Right atrium auricular region (tissue), 2 donors: ENCODE data around the gene KCNQ1. TPM values are rescaled to one million over a fixed set of nuclear protein-coding genes. Genes with fewer than 3 reads are reported as not detected.

Experiments
- DNase-seq: peaks from one replicate; pipeline ENCODE4 v3.0.0-alpha.2; 2019; ENCODE audit warnings: low spot score
- H3K27ac ChIP-seq, 2 donors: fragments of 200-600 bp; sonication (generic); 1 replicate in 1 of 2; 2 replicates in 1 of 2; pipeline ENCODE4 v1.5.1; 2016 to 2019
- H3K27me3 ChIP-seq, 2 donors: fragments of 200-600 bp; sonication (generic); one replicate each; pipeline versions ENCODE4 v1.5.1 to v1.6.0; 2017 to 2019
- H3K36me3 ChIP-seq: fragments of 200-600 bp; sonication (generic); one replicate; pipeline ENCODE4 v1.5.1; 2016
- H3K4me1 ChIP-seq, 2 donors: fragments of 200-600 bp; sonication (generic); one replicate each; pipeline versions ENCODE4 v1.5.1 to v1.6.0; 2017 to 2019
- H3K4me3 ChIP-seq, 2 donors: fragments of 200-600 bp; sonication (generic); 1 replicate in 1 of 2; 2 replicates in 1 of 2; pipeline ENCODE4 v1.5.1; 2017 to 2019; ENCODE audit warnings: mild to moderate bottlenecking in 1 of 2, moderate library complexity in 1 of 2
- H3K9me3 ChIP-seq, 2 donors: fragments of 200-600 bp; sonication (generic); one replicate each; pipeline ENCODE4 v1.5.1; 2019
- CTCF ChIP-seq, 2 donors: fragments of 200-600 bp; sonication (generic); IDR thresholded peaks; one replicate each; pipeline ENCODE4 v1.5.1; 2019; ENCODE audit warnings: antibody characterized with exemption in 2 of 2
- total RNA-seq, 2 donors: library from RNA; depleted of rRNA; stranded (reverse); fragments of >200 nt; gene quantifications; one replicate each; pipeline ENCODE4 v1.1.0, GENCODE V29; 2016

KCNQ1 gene
- total RNA-seq, 2 donors from 2014 or later, result 12.7 to 25.1 TPM

- no peak for TF ChIP-seq CTCF (IDR thresholded peaks at IDR 0.05)
These were observed 344.5 kb downstream of the KCNQ1 start for GRCh38 chr11:2789331-2789730.

GRCh38 chr11:2789791-2790567 is 345.2 kb downstream of the KCNQ1 start:
- DNase-seq, result peak; percentile 43
- no peak for TF ChIP-seq CTCF (IDR thresholded peaks at IDR 0.05)
- no peaks in the 10 kb centered on the region for H3K9me3 ChIP-seq
- no peaks in the 10 kb centered on the region for H3K27me3 ChIP-seq
- no peak overlapping the region for H3K4me3 ChIP-seq
- H3K36me3 ChIP-seq, result no peaks in the 10 kb centered on the region
- H3K27ac ChIP-seq, result no peak overlapping the region
- peaks cover 0 to 30% of the 10 kb centered on the region in 2 donors for H3K4me1 ChIP-seq

More at GRCh38 chr11:2789331-2789730, 344.5 kb downstream of the KCNQ1 start:
- Histone ChIP-seq H3K27me3 (no peaks in the 10 kb centered on the region), H3K27ac (no peak overlapping the region), H3K4me1 (peaks cover 0 to 30% of the 10 kb centered on the region in 2 donors), H3K36me3 (no peaks in the 10 kb centered on the region), H3K4me3 (no peak overlapping the region), H3K9me3 (no peaks in the 10 kb centered on the region)
- peak; percentile 40 for DNase-seq

GRCh38 chr11:2790568-2790921 is 345.7 kb downstream of the KCNQ1 start:
- Histone ChIP-seq H3K4me3 (no peak overlapping the region), H3K36me3 (no peaks in the 10 kb centered on the region), H3K4me1 (peaks cover 0 to 30% of the 10 kb centered on the region in 2 donors), H3K27me3 (no peaks in the 10 kb centered on the region), H3K9me3 (no peaks in the 10 kb centered on the region), H3K27ac (no peak overlapping the region)
- peak; percentile 36 for DNase-seq
- no peak for TF ChIP-seq CTCF (IDR thresholded peaks at IDR 0.05)

GRCh38 chr11:2791139-2791520 is 346.3 kb downstream of the KCNQ1 start:
- Histone ChIP-seq H3K27ac (no peak overlapping the region), H3K4me1 (peaks cover 0 to 30% of the 10 kb centered on the region in 2 donors), H3K9me3 (no peaks in the 10 kb centered on the region), H3K4me3 (peak overlapping the region; percentile 27 to 48), H3K36me3 (no peaks in the 10 kb centered on the region), H3K27me3 (no peaks in the 10 kb centered on the region)
- no peak for TF ChIP-seq CTCF (IDR thresholded peaks at IDR 0.05)
- DNase-seq, result no peak

GRCh38 chr11:2791521-2792380 is 346.9 kb downstream of the KCNQ1 start:
- peak overlapping the region; percentile 4 to 37 for H3K27ac ChIP-seq
- H3K4me3 ChIP-seq, result peak overlapping the region; percentile 27 to 48
- H3K4me1 ChIP-seq, result peaks cover 0 to 30% of the 10 kb centered on the region in 2 donors
- no peaks in the 10 kb centered on the region for H3K36me3 ChIP-seq
- no peak for TF ChIP-seq CTCF (IDR thresholded peaks at IDR 0.05)
- H3K27me3 ChIP-seq, result no peaks in the 10 kb centered on the region
- DNase-seq, result no peak
- H3K9me3 ChIP-seq, result no peaks in the 10 kb centered on the region
